ENCODE results near the gene EGF. TPM values are rescaled to one million over a fixed set of nuclear protein-coding genes. Genes with fewer than 3 reads are reported as not detected.

The EGF gene
- total RNA-seq, 1 experiment from 2014 or later = 1.5 TPM

DNA sequence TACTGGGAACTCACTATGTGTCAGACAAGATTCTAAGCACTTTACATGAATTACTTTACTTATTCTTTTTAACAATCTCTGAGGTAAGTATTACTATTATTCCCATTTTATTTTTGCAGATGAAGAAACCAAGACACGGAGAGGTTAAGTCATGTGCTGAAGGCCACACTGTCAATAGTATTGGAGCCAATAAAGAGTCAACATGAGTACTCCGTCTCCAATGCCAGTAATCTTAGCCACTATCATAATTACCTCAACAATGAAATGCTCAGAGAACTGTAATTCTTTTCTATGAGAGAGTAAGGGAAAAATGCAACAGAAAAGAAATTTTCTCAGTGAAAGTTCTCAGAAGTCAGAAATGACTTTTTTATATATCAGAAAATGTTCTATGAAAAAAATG is 12.7 kb downstream of the EGF start:
- Mint-ChIP-seq H3K27me3 (ENCODE audit: low read depth) (no peaks in the 10 kb centered on the region), H3K36me3 (ENCODE audit: insufficient read depth in 1 of 3, low read depth in 3 of 3) (no peaks in the 10 kb centered on the region; a peak in 2 of 7 replicates), H3K4me3 (no peak overlapping the region), H3K4me1 (peaks cover 45 to 47% of the 10 kb centered on the region in 2 experiments), H3K27ac (no peak overlapping the region), H3K9me3 (no peaks in the 10 kb centered on the region)
- no peaks in the 10 kb centered on the region for H3K9me3 ChIP-seq (ENCODE audit: control insufficient read depth, low read depth, low read length)
- no peak overlapping the region for H3K27ac ChIP-seq (ENCODE audit: insufficient read length, low read depth, low read length)
- no peak overlapping the region for H3K23ac ChIP-seq (ENCODE audit: insufficient read length, low read depth, low read length)
- H3K9ac ChIP-seq (ENCODE audit: extremely low read depth, insufficient read length, low read length) = no peak overlapping the region
- no peak overlapping the region for H3T11ph ChIP-seq (ENCODE audit: low read length)
- no peak overlapping the region for H4K8ac ChIP-seq (replicated peaks; ENCODE audit: insufficient read length, low read depth, low read length)
- H4K5ac ChIP-seq (ENCODE audit: insufficient read length, low read depth, low read length) = no peak overlapping the region
- H2BK5ac ChIP-seq (ENCODE audit: insufficient read length, low read length) = no peak overlapping the region
- TF ChIP-seq, protein P1, sequence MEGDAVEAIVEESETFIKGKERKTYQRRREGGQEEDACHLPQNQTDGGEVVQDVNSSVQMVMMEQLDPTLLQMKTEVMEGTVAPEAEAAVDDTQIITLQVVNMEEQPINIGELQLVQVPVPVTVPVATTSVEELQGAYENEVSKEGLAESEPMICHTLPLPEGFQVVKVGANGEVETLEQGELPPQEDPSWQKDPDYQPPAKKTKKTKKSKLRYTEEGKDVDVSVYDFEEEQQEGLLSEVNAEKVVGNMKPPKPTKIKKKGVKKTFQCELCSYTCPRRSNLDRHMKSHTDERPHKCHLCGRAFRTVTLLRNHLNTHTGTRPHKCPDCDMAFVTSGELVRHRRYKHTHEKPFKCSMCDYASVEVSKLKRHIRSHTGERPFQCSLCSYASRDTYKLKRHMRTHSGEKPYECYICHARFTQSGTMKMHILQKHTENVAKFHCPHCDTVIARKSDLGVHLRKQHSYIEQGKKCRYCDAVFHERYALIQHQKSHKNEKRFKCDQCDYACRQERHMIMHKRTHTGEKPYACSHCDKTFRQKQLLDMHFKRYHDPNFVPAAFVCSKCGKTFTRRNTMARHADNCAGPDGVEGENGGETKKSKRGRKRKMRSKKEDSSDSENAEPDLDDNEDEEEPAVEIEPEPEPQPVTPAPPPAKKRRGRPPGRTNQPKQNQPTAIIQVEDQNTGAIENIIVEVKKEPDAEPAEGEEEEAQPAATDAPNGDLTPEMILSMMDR (conservative IDR thresholded peaks at IDR 0.05) = no peak
- peaks cover 7% of the 10 kb centered on the region; the same call in 1 of the 2 replicates for H3K4me1 ChIP-seq (ENCODE audit: insufficient read depth, low read length)
- no peaks in the 10 kb centered on the region for H3K23me2 ChIP-seq (ENCODE audit: insufficient read length, low read depth, low read length, poor library complexity, severe bottlenecking)
- no CpG with 5 or more reads among the region's 2 CpGs for WGBS (ENCODE audit: extremely low coverage, insufficient read length, low lambda C conversion rate)
- H3K4ac ChIP-seq (ENCODE audit: low read depth, low read length) = no peak overlapping the region
- H2BK20ac ChIP-seq (ENCODE audit: low read depth, low read length, poor library complexity, severe bottlenecking) = no peak overlapping the region
- DNase-seq = no peak
- no peak overlapping the region for H4K91ac ChIP-seq (ENCODE audit: insufficient read length, low read depth, low read length)
- H2BK120ac ChIP-seq (ENCODE audit: low read depth, low read length, poor library complexity, severe bottlenecking) = no peak overlapping the region
- H3K27me3 ChIP-seq (ENCODE audit: insufficient read depth, low read length) = no peaks in the 10 kb centered on the region
- H2AFZ ChIP-seq (ENCODE audit: low read length) = no peak overlapping the region
- H3K79me2 ChIP-seq (ENCODE audit: insufficient read depth, low read length) = no peaks in the 10 kb centered on the region
- no peak overlapping the region for H2BK12ac ChIP-seq (ENCODE audit: insufficient read length, low read depth, low read length)
- H3K18ac ChIP-seq (ENCODE audit: insufficient read length, low read depth, low read length) = no peak overlapping the region
- no peak overlapping the region for H3K14ac ChIP-seq (ENCODE audit: insufficient read depth, low read length)
- no peak overlapping the region for H2AK5ac ChIP-seq (ENCODE audit: insufficient read length, low read length)
- H3K79me1 ChIP-seq (ENCODE audit: insufficient read depth, low read depth, low read length, poor library complexity, severe bottlenecking) = no peaks in the 10 kb centered on the region
- H4K20me1 ChIP-seq (ENCODE audit: control insufficient read depth, insufficient read depth, insufficient read length) = no peaks in the 10 kb centered on the region
- H3K56ac ChIP-seq (ENCODE audit: insufficient read length, low read depth, low read length) = no peak overlapping the region
- no peak overlapping the region for H3K4me2 ChIP-seq (ENCODE audit: insufficient read depth, insufficient read length, low read length)
- H2BK15ac ChIP-seq (ENCODE audit: low read depth, low read length) = no peak overlapping the region
